Thyroid gland (tissue), 4 donors: ENCODE measurements around the gene DGCR8.

Experiments
- CTCF ChIP-seq, 6 experiments: fragments of 200-600 bp in 3 of 6; fragments of 450-650 bp in 3 of 6; sonication (generic) in 3 of 6; IDR thresholded peaks; one replicate each; pipeline ENCODE4 v1.5.1; 2016 to 2019; ENCODE audit warnings: antibody characterized with exemption in 6 of 6, mild to moderate bottlenecking in 2 of 6, inconsistent platforms in 1 of 6, moderate library complexity in 1 of 6
- POLR2A ChIP-seq, 2 donors: fragments of 450-650 bp; IDR thresholded peaks; one replicate each; pipeline ENCODE4 v1.6.1; 2017; ENCODE audit warnings: antibody characterized with exemption in 2 of 2, mild to moderate bottlenecking in 2 of 2, moderate library complexity in 1 of 2

- peak; percentile 96 to 100 (median 98) for TF ChIP-seq CTCF (IDR thresholded peaks at IDR 0.05)
- TF ChIP-seq POLR2A (IDR thresholded peaks at IDR 0.05): no peak
These were observed 76.8 kb downstream of the DGCR8 start for GRCh38 chr22:20156611-20157429.
